GM12873 (cell line): ENCODE results near the gene CBX8.

Experiments used
- CTCF ChIP-seq: IDR thresholded peaks from 2 replicates; pipeline ENCODE4 v1.5.1; 2012; ENCODE audit warnings: low read depth, mild to moderate bottlenecking, moderate library complexity, low read length, control low read depth; ENCODE audit not compliant: insufficient read depth; ENCODE audit errors: missing control alignments

The CBX8 gene

GRCh38 chr17:79755591-79755990 lies 41.3 kb downstream of the CBX8 start:
- TF ChIP-seq CTCF: no peak

GRCh38 chr17:79754370-79754769 lies 42.5 kb downstream of the CBX8 start:
- TF ChIP-seq CTCF: no peak

- TF ChIP-seq CTCF: no peak
Measured at GRCh38 chr17:79752175-79752574, 44.7 kb downstream of the CBX8 start.

- no peak for TF ChIP-seq CTCF
Measured at GRCh38 chr17:79750650-79751545, 46.0 kb downstream of the CBX8 start.

- no peak for TF ChIP-seq CTCF
Measured at GRCh38 chr17:79749958-79750357, 46.9 kb downstream of the CBX8 start.

GRCh38 chr17:79749156-79749815 lies 47.6 kb downstream of the CBX8 start:
- no peak for TF ChIP-seq CTCF

GRCh38 chr17:79748295-79749099 lies 48.4 kb downstream of the CBX8 start:
- TF ChIP-seq CTCF: no peak
